Muscle of arm (tissue), 12 donors: ENCODE measurements around the gene KLHL4. TPM values are rescaled to one million over a fixed set of nuclear protein-coding genes. Genes with fewer than 3 reads are reported as not detected.
"Not testable (repeated sequence)": the region's sequence is repeated elsewhere in the genome, so short reads cannot be mapped to it uniquely, and the experiment has no call there.

Experiments used
- DNase-seq: peaks from one replicate; pipeline ENCODE4 v3.0.0-alpha.2; 2013
- polyA plus RNA-seq, 12 donors: library from polyadenylated mRNA; unstranded; fragments of 120-200 nt; gene quantifications; one replicate each; pipeline ENCODE4 v1.2.1, GENCODE V29; 2013; ENCODE audit not compliant: insufficient read length in 12 of 12

Gene KLHL4
- polyA plus RNA-seq, 12 donors = 3.4 to 18.1 (median 8.1) TPM; not detected in 2

DNA sequence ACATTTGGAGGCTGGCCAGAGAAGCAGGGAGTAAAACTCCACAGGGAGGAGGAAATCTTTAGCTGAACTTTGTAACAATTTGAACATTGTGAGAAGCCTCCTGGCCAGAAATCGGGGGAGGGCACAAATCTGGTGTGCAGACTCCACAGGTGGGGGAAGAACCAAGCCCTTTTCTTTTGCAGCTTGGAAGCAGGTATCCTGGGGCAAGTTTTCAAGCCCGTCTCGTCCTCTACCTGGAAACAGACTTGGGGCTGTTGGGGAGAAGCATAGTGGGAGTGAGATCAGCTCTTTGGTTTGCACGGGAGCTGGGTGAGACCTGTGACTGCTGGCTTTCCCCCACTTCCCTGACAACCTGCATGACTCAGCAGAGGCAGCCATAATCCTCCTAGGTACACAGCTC is 123.8 kb downstream of the KLHL4 start:
- not testable (repeated sequence) for DNase-seq

DNA sequence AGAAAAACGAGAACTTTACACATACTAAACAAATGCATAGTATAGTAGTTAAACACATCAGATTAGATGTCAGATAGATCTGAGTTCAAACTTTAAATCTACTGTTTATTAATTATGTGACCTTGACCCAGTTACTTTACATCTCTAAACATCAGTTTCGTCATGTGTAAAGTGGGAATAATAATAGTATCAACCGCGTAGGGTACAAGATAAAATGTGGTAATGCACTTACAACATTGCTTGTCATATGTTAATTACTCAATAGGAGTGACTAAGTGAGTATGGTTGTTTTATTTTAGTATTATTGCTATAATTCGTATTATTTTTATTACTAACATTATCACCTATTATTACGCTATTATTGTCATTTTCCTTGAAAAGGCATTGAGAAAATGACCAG is 144.2 kb downstream of the KLHL4 start:
- DNase-seq = no peak

DNA sequence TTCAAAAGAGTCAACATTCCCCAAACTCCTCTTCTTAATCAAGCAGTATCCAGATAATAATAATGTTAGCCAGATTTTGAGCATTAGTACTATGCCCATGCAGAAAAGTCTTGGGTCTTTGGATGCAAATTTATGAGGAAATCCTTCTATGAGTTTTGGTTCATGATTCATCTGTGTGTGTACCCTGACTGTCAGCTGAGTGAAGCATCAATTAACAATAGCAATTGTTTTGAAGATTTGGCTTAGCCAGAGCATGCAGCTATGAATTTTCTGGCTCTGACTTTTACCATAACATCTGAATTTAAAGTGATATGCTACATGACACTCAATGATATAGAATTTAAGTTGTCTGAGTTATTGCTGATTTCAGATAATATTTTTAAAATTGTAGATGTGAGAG is 145.8 kb downstream of the KLHL4 start:
- DNase-seq = no peak

DNA sequence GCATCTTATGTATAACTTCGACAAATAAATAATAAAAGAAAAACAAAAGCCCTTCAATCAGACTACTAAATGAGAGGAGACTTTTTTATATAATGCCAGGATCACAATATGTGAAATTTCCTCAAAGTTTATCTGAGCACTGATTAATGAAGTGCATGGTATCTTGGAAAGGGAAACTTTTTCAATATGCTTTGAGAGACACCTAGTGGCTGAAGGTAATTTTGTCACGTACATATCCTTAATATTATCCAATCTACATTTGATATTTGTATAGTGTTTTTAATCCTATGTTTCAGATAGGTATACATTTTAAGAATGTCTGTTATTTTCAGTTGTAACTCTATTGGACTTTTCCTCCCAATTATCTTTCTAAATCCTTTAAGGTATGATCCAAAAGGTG is 146.8 kb downstream of the KLHL4 start:
- peak; percentile 16 for DNase-seq

DNA sequence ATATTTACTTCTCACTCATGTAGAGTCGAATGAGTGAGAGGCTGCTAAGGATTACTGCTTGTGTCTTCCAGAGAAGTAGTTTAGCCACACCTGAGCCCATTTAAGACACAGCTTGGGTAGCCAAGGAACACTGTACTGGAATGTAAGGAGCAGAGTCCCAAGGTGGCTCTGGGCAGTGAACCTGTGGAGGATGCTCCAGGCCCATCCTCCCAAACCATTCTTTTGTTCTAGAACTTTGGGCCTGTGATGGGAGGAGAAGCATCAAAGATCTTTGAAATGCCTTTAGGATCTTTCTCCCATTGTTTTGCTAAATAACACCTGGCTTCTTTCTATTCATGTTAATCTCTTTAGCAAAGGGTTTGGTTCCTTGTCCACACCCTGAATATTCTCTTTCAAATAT is 162.2 kb downstream of the KLHL4 start:
- no peak for DNase-seq

DNA sequence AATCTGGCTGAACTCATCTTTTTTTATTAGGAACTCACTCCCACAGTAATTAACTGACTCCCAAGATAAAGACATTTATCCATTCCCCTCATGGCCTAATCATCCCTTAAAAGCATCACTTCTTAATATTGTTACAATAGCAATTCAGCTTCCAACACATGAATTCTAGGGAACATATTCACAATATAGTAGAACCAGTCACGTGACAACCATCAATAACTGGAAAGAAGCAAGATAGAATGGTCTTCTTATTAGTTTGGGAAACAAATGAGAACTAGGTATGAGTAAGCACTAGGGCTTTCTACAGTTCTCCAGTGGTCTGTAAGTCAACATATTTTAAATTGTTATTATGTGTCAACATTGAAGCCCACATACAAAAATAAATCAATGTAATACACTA is 170.1 kb downstream of the KLHL4 start:
- DNase-seq = no peak

DNA sequence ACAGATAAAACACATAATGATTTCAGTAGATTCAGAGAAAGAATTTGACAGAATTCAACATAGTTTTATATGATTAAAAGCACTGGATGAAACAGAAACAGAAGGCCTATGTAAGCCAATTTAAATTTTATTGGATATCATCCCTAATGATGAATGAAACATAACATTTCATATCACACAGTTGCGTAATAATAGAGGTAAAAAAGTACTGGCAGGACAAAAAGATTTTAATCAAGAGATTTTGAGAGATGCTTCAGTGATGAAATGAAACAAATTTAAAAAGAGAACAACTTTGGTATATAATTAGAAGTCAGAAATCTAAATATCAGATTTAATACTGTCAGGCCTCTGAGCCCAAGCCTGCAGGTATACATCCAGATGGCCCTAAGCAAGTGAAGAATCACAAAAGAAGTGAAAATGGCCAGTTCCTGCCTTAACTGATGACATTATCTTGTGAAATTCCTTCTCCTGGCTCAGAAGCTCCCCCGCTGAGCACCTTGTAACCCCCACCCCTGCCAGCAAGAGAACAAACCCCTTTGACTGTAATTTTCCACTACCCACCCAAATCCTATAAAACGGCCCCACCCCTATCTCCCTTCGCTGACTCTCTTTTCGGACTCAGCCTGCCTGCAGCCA is 170.6 kb downstream of the KLHL4 start:
- not testable (repeated sequence) for DNase-seq

DNA sequence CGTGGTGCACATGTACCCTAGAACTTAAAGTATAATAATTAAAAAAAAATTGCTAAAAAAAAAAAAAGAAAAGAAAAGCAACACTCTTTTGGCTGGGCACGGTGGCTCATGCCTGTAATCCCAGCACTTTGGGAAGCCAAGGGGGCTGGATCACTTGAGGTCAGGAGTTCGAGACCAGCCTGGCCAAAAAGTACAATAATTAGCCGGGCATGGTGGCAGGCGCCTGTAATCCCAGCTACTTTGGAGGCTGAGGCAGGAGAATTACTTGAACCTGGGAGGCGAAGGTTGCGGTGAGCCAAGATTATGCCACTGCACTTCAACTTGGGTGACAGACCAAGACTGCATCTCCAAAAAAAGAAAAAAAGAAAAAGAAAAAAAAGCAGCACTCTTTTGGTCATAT is 171.6 kb downstream of the KLHL4 start:
- not testable (repeated sequence) for DNase-seq

DNA sequence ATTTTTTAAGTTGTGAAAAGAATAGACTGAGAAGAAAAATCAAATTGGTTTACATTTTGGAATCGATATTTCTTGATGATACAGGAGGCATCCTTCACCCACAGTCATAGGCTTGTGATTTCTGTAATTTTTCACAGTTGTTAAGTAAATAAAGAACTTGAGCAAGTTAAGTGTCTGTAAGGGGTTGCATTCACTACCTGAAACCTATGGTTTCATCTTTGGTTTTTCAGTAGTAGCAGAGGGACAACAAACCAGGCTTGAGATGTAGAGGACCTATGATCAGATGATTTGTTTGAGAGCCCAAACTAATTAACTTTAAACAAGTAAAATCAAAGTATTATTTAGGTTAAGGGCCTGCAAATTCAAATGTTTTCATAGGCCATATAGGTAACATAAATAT is 175.6 kb downstream of the KLHL4 start:
- no peak for DNase-seq

DNA sequence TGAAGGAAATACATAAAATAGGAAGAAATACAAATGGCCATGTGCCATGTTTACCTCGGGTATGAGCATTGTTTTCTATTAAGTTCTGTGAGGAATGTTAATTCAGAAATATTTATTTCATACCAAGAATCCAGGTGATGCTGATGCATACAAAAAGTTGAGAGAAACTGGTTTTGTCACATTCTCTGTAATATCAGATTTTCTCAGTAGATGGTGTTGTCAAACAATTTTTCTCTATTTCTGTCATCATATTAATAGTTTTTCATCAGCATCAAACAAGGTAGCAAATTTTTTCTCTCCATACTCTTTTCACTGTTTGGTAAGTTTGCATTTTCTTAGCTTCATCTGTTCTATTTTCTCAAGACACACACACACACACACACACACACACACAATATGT is 179.8 kb downstream of the KLHL4 start:
- DNase-seq = no peak

DNA sequence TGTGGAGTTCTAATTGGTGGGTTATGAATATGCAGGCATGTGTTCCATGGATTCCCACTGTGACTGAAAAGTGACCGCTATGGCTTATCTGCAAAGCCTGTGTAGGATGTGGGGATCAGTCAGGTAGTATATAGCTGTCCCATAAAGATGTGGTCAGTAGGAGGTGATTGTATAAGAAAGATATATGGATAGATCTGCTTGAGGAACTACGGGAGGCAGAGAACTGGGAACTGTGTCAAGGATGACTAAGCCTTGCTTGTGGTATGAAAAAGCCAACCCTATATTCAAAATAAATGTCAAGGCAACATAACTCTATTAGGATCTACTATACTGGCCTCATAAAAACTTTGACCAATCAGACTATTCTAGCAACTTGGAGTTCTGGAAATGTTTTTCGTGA is 185.2 kb downstream of the KLHL4 start:
- DNase-seq = no peak

DNA sequence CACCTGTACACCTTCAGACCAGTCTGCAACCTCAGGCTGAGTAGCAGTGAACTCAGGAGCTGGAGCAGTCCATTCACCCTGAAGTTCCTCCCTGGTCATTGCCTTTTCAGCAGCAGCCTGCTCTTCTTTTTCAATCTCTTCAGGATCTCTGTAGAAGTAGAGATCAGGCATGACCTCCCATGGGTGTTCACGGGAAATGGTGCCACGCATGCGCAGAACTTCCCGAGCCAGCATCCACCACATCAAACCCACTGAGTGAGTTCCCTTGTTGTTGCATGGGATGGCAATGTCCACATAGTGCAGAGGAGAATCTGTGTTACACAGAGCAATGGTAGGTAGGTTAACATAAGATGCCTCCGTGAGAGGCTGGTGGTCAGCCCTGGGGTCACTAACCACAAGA is 185.9 kb downstream of the KLHL4 start:
- not testable (repeated sequence) for DNase-seq

DNA sequence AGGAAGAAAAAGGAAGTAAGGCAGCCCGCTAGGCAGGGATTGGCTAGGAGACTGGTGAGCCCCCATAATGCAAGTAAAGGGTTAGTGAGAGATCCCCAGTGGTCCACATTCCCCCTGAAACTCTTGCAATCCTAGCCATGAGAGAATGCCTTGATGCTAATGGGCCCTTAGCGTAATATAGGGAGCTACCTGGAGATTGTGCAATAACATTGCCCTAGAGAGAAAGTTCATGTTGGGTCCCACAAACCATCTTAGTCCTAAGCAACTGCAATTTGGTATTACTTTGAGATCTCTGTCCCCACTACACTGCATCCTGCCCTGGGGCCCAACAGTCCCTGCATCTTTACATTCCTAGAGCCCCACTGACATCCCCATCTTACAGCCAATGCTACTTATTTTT is 188.5 kb downstream of the KLHL4 start:
- DNase-seq = no peak

DNA sequence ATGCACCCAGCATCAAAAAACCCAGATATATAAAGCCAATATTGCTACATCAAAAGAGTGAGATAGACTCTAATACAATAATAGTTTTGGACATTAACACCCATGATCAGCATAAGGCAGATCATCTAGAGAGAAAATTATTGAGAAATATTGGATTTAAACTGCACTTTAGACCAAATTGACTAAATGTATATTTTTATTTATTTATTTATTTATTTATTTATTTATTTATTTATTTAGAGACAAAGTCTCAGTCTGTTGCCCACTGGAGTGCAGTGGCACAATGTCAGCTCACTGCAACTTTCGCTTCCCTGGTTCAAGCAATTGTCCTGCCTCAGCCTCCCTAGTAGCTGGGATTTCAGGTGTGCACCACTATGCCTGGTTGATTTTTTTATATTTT is 193.0 kb downstream of the KLHL4 start:
- no peak for DNase-seq
